GM21381 (cell line): ENCODE data around the gene NFKBIE.
A peak's percentile ranks its signal among the peaks of the same experiment; 100 is the strongest.

Source experiments
- ATAC-seq: cut with Tn5 transposase; IDR thresholded peaks from one replicate; pipeline ENCODE4 v1.9.1; 2021; ENCODE audit warnings: mild to moderate bottlenecking, moderate library complexity; ENCODE audit not compliant: unreplicated experiment

Gene NFKBIE

DNA sequence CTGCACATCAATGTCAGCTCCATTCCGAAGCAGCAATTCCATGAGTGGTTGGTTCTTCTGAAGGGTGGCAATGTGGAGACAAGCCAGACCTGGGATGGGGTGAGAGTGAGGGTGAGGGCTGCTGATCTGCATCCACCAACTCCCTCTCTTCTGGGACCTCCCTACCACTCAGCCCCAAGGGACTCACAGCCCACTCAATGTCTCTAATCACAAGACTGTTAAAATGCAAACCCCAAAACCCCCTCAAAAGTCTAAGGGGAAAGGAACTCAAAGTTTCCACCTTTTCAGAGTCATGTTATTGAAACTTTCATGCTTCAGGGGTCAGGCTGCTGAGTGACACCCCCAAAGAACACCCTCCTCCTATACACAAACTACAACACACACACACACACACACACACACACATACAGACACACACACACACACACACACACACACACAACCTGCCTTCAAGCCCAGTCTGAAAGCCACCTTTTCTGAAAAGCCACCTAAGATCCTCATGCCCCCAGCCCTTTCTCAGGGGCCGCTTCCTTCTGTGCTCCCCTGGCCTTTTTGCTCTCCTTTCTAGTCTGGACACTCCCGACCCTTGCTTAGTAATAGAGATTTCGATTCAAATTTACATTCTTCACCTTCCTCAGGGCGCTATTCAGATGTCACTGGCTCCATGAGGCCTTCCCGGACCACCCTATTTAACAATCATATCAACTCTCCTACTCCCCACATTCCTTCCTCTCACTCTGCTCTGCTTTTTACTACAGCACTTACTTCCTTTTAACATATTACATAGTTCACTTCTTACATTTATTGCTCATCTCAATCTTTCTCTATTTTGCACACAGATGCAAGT is 4.7 kb downstream of the NFKBIE start:
- ATAC-seq: no peak

DNA sequence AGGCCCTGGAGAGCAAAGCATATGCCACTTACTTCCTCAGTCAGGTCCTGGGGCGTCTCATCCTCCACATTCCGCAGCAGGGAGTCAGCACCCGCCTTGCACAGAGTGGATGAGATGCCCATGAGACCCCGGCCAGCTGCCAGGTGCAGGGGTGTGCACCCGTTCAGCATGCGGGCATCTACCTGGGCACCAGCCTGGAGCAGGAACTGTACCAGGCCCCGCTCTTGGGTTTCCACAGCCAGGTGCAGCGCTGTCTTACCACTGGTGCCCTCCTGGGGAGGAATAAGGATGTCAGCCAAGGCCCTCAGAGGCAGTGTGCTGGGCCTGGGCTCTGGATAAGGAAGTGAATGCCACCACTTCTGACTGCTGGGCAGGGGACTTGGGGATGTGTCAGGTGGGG is 5.3 kb downstream of the NFKBIE start:
- no peak for ATAC-seq

DNA sequence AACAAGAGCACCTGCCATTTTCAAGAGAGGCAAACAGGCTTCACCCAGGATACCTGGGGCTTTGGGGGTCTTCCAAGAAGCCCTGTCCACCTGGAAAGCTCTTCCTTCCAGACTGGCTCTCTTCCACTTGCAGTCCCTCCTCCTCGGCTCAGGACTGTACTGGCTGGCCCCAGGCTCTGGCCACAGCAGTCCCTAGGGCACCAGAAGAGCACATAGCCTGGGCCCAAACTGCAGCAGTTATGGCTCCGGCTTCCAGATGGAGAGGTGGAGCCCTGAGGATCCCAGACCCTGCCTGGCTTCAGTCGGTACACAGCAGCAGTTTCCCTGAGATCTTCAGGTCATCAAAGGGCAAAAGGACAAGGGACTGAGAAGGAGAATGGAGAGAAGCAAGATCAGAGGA is 6.4 kb downstream of the NFKBIE start:
- no peak for ATAC-seq

DNA sequence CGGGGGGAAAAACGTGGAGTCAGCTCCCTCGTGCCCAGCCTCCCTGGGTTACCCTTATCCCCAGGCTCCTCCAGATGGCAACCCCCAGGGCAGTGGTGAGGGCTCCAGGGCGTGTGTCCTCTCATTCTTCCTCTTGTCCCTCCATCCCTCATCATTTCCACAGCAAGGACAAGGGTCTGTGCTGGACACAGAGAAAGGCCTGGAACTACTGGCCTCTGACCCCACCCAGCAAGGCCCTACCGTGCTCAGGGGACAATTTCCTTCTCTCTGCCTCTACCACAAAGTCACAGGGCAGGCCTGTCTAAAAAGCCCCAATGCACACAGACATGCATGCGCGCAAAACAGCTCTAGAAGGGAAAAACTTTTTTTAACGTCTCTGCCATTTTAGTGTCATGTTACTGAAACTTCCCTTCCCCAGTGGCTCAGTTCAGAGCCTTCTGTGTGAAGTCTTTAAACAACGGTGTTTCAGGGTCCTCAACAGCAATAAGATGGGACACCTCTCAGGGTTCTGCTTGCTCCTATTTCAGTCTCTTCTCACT is 7.0 kb downstream of the NFKBIE start:
- no peak for ATAC-seq

DNA sequence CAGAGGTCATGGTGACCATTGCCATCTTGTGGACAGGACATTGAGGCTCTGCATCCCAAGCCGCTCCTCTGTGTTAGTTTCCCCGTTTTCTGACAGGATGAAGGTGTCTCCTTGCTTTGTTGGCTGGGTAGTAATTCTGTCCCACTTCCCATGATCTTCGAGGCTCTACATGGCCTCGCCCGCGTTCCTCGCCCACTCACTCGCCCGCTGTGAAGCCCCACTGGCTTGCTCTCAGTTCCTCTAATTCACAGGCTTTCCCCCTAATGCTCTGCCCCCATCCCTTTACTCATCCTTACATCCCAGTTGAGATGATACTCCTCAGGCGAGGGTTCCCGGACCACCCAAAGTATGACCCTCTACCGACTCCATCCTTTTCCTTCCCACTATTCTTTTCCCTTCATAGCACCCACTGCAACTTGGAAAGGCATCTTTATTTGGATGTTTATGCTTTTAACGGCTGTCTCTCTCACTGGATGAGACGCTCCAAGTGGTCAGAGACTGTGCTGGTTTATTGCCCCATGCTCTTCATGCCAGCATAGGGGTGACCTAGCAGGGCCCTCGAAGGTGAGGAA is 7.5 kb downstream of the NFKBIE start:
- peak; percentile 8 for ATAC-seq

DNA sequence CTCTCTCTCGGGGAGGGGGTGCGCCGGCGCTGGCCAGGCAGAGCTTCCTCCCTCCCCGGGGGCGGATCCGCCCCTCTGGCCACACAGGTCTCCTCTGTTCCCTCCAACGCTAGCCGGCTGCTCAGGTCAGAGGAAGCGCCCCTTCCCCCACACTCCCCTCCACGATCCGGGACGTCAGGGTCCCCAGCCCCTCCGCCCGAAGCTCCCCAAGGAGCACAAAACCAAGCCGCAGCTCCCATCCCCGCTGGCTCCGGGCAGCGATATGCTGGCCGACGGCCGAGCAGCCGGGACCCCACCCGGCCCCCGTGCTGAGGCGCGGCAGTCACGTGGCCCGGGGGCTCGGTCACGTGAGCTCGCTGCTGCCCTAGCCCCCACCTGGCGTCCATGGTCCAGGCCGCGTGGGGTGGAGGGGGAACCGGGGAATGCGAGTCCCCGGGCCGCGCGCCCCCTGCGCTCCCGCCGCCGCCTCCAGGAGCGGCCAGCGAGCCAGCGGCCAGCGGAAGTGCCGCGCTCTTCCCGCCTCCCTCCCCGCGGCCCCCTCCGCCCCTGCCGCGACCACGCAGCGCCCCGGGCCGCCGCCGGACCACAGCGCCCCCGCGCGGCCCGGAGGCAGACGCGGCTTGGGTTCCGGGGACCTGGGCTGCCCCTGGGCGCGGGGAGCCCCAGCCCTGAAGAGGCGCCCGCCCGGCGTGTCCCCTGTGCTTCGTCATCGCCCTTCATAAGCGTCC is 8.2 kb downstream of the NFKBIE start, which contains the start of gene SLC35B2:
TSS of gene SLC35B2 (minus strand) at position 504 of the 728 bp plus-strand sequence. CDS start at position 386, 118 bp downstream.
- peak; percentile 44 for ATAC-seq

DNA sequence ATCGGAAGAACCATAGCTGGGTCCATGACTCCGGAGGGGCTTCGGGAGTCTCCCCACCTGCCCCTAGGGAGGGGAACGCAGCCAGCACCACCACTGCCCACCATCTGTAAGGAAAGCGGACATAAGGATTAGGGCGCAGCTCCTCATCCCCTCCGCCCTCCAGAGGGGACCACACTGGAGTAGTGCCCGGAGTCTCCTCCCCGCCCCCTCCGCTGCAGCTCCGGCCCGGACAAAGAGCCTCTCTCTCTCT is 8.7 kb downstream of the NFKBIE start:
- ATAC-seq: no peak

DNA sequence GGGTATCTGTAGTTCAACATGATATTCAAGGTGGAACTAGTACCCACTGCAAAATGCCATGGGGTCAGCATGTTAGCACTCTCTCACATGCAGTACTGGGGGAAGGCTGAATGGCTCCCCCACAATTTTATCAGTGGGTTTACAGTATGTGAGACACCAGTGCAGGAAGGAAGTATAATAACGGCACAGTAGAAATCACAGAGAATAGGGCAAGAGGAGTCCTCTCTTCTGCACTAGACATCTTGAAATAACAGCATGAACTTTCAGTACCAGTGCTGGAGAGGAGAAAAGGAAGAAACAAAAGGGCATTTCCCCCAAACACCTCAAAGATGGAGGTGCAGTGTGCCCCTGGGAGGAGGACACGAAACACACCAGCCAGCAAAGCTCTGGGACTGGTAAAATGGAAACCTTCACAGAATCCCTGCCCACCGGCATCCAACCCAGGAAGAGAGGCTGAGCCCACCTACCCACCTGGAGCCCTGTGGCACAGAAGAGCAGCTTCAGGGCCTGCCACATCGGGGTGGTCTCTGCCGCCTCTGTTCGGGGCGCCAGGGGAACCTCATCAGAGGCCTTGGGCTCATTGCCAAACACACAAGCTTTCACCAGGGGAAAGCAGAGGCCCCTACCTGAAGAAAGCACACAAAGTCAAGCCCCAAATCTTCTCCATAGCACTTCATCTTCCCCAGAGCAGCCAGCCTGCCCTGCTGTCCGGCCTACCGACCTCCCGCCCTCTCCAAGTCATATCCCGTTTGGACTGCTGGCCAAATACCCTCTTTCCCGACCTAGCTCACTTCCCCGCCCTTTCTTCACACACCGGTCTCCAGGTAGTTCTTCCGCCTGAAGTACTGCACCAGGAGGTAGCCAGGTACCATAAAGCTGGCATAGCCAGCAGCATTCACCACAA is 9.2 kb downstream of the NFKBIE start:
- ATAC-seq: no peak

DNA sequence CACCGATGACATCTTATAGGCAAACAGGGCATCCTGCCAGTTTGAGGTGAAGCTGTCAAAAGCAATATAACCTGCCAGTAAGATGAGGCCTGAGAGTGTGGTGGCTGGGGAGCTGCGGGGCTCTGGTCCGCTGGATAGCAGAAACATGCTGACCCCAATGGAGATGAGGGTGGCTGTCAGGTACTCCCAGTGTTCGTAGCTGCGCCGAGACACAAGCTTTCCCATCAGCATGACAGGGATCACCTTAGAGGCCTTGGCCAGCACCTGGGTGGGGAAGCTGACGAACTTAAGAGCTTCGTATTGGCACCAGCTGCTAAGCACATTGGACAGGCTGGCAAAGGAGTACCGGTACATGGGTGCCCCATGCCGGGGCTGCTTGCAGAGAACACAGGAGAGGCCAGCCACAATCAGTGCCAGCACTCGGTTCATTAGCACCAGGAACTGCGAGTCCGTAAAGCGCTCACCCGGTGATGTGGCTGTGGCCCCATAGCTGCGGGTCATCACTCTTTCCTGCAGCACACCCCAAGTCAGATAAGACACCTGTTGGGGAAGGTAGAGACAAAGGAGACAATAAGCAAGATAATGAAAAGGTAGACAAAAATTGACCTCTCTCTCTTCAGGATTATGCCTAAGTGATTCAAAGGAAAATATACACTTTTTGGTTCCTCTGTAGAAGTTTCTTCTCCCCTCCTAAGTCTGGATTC is 10.1 kb downstream of the NFKBIE start:
- ATAC-seq: no peak

DNA sequence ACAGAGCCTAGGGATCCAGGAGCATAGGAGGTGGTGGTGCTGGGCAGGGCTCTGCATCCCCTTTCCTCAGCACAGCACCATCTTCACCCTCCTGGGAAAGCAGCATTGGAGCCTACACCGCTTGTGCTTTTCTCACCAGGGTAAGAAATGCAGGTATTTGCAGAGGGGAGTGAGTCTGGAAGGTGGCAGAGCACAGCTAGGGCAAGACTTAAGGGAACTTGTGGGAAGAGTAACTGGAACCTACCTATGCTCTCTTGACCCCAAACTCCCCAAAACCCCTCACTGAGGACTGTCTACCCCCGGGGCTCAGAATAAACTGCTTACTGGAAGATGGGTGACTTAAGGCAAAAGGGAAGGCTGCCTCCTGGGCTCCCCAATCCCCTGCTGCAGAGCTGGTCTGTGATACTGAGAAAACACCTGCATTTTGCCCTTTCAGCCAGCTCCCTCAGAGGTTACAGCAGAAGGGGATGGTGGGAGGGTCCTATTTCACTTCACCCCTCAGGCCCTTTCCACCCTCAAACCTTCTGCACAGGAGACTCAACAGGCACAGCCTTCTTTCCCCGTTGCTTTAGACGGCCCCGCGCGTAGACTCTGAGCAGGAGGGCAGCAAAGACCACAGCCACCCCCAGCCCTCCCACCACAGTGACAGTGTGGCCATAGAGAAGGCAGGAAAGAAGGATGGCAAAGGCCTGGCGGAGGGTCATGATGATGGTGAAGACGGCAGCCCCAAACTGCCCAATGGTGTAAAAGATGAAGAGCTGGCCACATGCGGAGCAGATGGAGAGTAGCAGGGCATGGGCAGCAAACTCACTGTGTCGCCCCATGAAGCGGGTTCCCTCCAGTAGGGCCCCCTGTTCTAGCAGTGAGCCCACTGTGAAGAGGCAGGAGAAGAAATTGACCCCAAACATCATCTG is 10.9 kb downstream of the NFKBIE start:
- no peak for ATAC-seq

DNA sequence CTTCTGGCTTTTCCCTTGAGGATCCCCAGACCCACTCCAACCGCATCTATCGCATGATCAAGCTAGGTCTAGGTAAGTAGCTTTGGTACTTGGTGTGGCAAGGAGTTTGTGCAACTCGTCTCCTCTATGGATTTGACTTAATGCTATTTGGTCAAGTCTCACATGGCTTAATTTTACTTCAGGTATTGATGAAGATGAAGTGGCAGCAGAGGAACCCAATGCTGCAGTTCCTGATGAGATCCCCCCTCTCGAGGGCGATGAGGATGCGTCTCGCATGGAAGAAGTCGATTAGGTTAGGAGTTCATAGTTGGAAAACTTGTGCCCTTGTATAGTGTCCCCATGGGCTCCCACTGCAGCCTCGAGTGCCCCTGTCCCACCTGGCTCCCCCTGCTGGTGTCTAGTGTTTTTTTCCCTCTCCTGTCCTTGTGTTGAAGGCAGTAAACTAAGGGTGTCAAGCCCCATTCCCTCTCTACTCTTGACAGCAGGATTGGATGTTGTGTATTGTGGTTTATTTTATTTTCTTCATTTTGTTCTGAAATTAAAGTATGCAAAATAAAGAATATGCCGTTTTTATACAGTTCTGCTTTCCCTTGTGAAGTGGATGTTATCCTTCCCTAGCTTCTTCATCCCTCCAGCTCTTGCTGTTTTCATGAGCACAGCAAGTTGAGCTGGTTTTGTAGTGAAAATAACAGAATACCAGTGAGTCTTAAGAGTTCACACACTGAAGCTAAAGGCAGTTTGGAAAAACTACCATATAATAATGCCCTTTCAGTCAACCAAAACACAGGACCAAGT is 11.8 kb downstream of the NFKBIE start:
- ATAC-seq: no peak

DNA sequence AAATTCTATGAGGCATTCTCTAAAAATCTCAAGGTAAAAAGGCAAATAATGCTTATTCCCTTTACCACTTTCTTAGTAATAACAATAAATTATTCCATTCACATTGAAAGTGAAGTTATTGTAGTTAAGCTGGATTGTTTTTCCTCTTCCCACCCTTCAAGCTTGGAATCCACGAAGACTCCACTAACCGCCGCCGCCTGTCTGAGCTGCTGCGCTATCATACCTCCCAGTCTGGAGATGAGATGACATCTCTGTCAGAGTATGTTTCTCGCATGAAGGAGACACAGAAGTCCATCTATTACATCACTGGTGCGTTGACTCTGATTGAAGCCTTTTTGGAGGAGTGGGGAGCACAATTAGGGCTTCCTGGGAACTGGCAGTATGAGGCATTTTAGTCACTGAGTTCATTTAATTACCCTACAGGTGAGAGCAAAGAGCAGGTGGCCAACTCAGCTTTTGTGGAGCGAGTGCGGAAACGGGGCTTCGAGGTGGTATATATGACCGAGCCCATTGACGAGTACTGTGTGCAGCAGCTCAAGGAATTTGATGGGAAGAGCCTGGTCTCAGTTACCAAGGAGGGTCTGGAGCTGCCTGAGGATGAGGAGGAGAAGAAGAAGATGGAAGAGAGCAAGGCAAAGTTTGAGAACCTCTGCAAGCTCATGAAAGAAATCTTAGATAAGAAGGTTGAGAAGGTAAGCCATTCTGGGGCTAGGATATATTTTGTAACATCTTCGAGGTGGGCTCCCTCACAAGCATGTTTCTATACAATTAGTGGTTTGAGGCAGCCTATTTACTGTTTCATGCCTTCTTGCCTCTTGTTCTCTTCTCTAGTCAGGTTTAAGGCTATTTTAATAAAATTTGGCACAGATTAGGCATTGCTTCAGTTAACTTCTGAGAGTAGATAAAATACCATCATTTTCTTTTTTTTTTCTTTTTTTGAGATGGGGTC is 13.5 kb downstream of the NFKBIE start:
- ATAC-seq: no peak

DNA sequence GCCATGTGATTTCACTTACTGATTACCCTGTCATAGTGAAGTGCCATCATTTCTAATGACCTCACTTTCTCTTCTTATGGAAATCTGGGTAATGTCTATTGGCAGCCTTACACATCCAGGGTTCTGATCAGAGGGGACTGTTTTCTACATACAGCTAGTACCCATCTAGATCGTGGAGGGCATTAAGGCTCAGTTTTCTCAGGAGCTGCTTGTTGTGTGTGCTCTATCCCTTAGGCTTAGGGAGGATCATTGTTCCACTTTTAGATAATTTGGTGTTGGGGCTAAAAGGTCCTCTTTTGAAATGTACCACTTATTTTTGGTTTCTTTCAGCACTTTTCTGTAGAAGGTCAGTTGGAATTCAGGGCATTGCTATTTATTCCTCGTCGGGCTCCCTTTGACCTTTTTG is 14.6 kb downstream of the NFKBIE start:
- no peak for ATAC-seq

DNA sequence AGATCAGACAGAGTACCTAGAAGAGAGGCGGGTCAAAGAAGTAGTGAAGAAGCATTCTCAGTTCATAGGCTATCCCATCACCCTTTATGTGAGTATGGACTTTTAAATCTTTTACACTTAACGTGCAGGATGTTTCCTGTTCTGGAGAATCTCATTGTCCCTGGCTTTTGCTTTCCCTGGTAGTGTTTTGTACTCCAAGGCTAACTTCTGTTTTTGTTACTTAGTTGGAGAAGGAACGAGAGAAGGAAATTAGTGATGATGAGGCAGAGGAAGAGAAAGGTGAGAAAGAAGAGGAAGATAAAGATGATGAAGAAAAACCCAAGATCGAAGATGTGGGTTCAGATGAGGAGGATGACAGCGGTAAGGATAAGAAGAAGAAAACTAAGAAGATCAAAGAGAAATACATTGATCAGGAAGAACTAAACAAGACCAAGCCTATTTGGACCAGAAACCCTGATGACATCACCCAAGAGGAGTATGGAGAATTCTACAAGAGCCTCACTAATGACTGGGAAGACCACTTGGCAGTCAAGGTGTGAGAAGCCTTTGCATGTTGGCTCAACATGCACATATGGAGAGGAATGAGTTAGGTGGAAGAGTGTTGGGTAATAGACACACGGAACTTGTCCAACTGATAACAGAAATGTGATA is 15.2 kb downstream of the NFKBIE start:
- ATAC-seq: no peak

DNA sequence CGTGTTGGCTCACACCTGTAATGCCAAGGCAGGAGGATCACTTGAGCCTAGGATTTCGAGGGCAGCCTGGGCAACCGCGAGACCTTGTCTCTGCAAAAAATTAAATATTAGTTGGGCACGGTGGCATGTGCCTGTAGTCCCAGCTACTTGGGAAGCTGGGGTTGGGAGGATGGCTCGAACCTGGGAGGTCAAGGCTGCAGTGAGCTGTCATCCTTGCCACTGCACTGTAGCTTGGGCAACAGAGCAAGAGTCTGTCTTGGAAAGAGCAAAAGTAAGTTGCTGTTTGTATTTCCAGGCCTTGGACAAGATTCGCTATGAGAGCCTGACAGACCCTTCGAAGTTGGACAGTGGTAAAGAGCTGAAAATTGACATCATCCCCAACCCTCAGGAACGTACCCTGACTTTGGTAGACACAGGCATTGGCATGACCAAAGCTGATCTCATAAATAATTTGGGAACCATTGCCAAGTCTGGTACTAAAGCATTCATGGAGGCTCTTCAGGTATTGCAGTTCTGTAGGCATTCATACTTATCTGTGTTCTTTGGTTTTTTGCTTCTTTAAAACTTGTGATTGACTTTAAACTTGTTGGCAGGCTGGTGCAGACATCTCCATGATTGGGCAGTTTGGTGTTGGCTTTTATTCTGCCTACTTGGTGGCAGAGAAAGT is 16.1 kb downstream of the NFKBIE start:
- ATAC-seq: no peak

DNA sequence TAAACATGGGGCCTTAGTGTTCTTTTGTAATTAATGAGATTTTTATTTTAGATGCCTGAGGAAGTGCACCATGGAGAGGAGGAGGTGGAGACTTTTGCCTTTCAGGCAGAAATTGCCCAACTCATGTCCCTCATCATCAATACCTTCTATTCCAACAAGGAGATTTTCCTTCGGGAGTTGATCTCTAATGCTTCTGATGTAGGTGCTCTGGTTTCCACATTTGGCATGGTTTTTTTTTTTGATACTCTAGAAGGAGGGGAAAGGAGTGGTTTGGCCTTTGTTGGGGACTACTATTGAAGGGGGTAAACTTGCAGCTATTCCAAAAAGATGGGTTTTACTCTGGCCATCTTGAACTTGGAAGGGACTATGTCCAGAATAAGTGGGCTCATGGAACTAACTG is 16.8 kb downstream of the NFKBIE start:
- ATAC-seq: no peak
